Measurements from ENCODE around the gene C21orf91.
A peak's percentile ranks its signal among the peaks of the same experiment; 100 is the strongest.

C21orf91 gene

DNA sequence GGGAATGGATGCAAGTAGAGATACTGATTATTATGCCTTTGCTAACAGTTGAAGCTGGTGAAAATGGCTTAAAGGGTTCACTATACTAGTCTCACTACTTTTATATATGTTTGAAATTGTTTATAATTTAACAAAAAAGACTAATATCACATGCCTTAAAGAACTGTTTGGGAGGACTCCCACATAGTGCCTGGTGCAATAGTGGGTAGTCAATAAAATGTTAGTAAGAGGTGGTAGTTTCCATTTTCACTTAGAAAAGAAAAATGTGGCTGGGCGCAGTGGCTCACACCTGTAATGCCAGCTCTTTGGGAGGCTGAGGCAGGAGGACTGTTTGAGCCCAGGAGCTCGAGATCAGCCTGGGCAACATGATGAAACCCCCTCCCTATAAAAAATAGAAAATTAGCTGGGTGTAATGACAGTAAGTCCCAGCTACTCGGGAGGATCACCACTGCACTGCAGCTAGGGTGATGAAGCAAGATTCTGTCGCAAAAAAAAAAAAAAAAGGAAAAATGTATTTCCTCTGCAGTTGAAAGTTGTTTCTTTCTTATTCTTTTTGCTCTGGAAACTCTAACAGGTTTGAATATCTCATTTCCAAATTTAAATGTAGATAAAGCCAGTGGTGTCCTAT lies 24.5 kb downstream of the C21orf91 start:
- no peak for DNase-seq (ENCODE audit: insufficient read length, low spot score)
- FAIRE-seq, result no peak
- TF ChIP-seq, protein P1, sequence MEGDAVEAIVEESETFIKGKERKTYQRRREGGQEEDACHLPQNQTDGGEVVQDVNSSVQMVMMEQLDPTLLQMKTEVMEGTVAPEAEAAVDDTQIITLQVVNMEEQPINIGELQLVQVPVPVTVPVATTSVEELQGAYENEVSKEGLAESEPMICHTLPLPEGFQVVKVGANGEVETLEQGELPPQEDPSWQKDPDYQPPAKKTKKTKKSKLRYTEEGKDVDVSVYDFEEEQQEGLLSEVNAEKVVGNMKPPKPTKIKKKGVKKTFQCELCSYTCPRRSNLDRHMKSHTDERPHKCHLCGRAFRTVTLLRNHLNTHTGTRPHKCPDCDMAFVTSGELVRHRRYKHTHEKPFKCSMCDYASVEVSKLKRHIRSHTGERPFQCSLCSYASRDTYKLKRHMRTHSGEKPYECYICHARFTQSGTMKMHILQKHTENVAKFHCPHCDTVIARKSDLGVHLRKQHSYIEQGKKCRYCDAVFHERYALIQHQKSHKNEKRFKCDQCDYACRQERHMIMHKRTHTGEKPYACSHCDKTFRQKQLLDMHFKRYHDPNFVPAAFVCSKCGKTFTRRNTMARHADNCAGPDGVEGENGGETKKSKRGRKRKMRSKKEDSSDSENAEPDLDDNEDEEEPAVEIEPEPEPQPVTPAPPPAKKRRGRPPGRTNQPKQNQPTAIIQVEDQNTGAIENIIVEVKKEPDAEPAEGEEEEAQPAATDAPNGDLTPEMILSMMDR (IDR thresholded peaks at IDR 0.05; ENCODE audit: insufficient read depth, missing control alignments), result no peak

DNA sequence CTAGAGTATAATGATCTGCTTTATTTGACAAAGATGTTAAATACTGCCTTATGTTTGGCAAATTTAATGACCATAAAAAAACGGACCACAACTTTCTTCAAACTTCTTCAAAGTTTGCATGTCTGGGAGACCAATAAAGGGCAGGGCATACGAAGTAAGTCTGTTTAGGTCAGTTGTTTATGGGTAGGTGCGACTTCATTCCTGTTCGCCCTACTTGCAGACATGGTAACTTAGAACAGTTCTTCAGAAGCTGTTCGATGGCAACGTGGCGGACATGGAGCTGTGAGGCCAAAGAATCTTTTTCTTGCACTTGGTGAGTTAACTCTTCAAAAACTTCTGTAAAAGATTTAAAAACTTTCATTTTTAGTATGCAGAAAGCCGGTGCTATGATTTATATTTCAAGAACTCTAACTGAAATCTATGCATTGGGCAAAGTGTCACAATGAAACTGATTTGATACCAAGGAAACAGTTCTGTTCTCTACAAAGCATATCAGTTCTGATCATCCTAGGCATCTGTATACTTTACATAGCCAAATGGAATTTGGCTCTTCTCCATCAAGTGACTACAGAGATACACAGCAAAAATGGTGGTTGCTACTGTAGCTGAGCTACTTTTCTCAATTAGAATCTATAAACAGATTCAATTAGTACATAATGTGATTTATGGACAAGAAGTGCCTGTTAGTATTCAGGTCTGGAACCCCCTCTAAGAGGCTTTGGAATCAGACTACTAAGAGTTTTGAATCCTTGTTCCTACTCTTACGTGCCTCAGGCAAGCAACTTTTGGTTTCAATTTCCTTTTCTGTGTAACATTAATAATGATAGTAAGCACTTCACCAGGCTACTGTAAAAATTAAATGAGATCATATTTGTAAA lies 25.7 kb downstream of the C21orf91 start:
- TF ChIP-seq, protein P1 (IDR thresholded peaks at IDR 0.05; ENCODE audit: insufficient read depth, missing control alignments), result no peak

DNA sequence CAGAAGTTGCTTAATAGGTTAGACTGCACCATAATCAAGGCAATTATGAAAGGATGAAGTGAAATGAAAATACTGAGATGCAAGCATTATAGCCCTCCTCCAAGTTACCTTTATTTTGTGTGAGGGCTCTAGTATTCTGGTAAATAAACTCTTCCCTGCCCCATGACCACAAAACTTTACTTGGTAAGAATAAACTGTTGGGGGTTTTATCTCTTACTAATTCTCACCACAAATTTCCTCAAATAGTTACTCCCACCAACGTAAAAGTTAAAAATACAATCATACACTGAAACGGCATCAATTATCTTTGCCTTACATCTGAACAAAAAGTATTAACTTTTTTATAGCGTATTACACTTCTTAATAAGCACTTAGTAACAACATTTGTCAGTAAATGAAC lies 29.5 kb downstream of the C21orf91 start:
- no peak for FAIRE-seq
- TF ChIP-seq, protein P1 (IDR thresholded peaks at IDR 0.05; ENCODE audit: insufficient read depth, missing control alignments), result no peak
- no peak for DNase-seq (ENCODE audit: insufficient read length, low spot score)

More for the DNA sequence above, 25.7 kb downstream of the C21orf91 start:
- DNase-seq (ENCODE audit: insufficient read length, low spot score) (no peak), FAIRE-seq (peak; percentile 60)

DNA sequence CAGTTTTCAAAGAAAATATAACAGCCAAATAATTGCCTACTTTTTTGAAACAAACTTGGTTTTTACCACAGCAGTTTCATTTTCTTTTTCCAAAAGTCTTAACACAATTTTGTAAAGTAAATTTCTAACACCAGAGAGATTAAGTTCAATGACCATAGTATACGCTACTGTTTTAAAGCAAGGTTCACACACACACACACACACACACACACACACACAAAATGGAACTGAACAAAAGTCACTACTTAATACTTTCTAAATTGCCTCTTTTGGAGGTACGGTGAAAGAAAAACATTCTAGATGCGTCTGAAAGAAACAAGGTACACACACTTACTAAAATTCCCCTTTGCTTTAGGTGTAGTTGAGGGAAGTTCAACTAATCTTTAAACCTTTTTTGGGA lies 30.1 kb downstream of the C21orf91 start:
- FAIRE-seq, result no peak
- no peak for DNase-seq (ENCODE audit: insufficient read length, low spot score)
- TF ChIP-seq, protein P1 (IDR thresholded peaks at IDR 0.05; ENCODE audit: insufficient read depth, missing control alignments), result no peak

DNA sequence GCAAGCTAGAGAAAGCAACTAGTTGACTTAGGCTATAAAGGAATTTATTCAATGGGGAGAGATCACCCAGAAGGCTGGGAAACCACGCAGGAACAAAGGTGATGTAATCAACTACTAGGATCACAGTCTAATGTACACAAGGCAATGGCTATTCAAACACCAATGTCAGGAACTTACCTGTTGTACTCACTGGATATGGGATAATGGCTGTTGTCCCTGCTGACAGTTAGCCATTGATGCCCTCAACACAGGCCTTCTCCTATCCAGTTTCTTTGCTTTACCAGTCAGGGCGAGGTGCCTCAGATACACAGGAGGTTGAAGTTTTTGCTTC lies 32.3 kb downstream of the C21orf91 start:
- no peak for FAIRE-seq
- DNase-seq (ENCODE audit: insufficient read length, low spot score), result no peak
- TF ChIP-seq, protein P1 (IDR thresholded peaks at IDR 0.05; ENCODE audit: insufficient read depth, missing control alignments), result no peak

DNA sequence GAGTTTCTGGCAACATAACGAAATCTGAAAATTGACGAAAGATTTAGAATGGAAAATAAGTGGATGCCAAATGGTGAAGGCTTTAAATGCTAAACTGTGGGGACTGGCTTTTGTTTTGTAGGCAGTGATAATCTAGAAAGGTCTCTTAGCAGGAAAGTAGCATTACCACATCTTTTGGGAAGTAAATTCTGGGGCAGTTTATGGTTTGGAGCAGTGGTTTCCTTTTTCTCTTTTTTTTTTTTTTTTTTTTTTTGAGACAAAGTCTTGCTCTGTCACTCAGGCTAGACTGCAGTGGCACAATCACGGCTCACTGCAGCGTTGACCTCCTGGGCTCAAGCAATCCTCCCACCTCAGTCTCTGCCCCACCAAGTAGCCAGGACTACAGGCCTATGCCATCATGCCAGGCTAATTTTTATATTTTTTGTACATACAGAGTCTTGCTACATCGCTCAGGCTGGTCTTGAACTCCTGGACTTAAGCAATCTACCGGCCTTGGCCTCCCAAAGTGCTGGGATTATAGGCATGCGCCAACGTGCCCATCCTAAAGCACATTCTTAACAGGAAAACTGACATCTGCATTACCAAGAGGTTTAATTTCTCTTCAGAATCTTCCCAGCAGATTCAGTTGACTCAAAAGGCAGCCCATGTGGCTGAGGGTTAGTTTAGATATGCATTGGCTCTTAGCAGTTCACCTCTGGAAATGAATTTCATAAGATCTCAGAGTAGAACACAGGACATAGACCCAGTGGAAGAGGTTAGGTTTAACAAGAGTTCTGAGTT lies 32.9 kb downstream of the C21orf91 start:
- DNase-seq (ENCODE audit: insufficient read length, low spot score), result no peak
- FAIRE-seq, result no peak
- TF ChIP-seq, protein P1 (IDR thresholded peaks at IDR 0.05; ENCODE audit: insufficient read depth, missing control alignments), result no peak

Measured in D721Med (cell line).